ENCODE results near the gene RARA. TPM values are rescaled to one million over a fixed set of nuclear protein-coding genes. Genes with fewer than 3 reads are reported as not detected.

Gene RARA
- total and polyA plus RNA-seq, 8 donors, result 11.2 to 40.8 (median 19.4) TPM

DNA sequence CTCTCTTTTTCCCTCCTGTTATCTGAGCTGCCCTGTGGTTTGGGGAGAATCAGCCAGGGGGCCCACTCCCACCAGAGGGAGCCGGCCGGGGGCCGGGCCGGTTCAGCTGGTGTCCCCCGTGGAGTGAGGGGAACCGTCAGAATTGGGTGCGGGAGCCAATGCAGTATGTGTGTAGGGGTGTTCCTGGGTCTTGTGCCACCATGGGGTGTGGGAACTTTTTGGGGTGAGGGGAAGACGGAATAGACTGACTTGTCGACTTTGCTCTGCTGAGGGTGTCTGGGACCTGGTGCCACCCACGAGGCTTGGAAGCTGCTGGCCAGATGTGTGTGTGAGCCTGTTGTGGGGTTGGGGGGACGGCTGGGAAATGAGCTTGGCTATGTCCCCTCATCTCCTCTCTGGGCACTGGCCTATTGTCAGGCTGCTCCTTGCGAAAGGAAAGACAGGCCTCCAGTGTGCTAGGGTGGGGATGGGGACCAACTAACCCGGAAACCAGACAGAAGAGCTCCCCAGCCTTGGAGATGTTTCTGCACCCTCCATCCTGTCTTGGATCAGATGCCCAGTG lies 9.9 kb downstream of the RARA start:
- no peaks in the 10 kb centered on the region for H3K9me3 ChIP-seq
- peak in 1 of 2 donors; percentile 37 for DNase-seq
- peaks cover 87 to 96% (median 94%) of the 10 kb centered on the region in 4 donors for H3K4me1 ChIP-seq
- H3K27me3 ChIP-seq, result no peaks in the 10 kb centered on the region
- 3 to 5% (median 4%) methylated on average over 13 of the region's 13 CpGs for WGBS, 5 donors
- H3K27ac ChIP-seq, result peak overlapping the region; percentile 5 to 98 (median 93)
- H3K36me3 ChIP-seq, result no peaks in the 10 kb centered on the region
- TF ChIP-seq POLR2AphosphoS5 (IDR thresholded peaks at IDR 0.05) (no peak), EP300 (IDR thresholded peaks at IDR 0.05) (no peak)
- TF ChIP-seq, protein P1, sequence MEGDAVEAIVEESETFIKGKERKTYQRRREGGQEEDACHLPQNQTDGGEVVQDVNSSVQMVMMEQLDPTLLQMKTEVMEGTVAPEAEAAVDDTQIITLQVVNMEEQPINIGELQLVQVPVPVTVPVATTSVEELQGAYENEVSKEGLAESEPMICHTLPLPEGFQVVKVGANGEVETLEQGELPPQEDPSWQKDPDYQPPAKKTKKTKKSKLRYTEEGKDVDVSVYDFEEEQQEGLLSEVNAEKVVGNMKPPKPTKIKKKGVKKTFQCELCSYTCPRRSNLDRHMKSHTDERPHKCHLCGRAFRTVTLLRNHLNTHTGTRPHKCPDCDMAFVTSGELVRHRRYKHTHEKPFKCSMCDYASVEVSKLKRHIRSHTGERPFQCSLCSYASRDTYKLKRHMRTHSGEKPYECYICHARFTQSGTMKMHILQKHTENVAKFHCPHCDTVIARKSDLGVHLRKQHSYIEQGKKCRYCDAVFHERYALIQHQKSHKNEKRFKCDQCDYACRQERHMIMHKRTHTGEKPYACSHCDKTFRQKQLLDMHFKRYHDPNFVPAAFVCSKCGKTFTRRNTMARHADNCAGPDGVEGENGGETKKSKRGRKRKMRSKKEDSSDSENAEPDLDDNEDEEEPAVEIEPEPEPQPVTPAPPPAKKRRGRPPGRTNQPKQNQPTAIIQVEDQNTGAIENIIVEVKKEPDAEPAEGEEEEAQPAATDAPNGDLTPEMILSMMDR (IDR thresholded peaks at IDR 0.05), result peak in 1 of 7 experiments; percentile 6
- intact Hi-C loops (cut with DNase I; ENCODE audit: low total_unique reads), result no loop called here
- H3K4me3 ChIP-seq, result peak overlapping the region; percentile 81 to 99 (median 94)

DNA sequence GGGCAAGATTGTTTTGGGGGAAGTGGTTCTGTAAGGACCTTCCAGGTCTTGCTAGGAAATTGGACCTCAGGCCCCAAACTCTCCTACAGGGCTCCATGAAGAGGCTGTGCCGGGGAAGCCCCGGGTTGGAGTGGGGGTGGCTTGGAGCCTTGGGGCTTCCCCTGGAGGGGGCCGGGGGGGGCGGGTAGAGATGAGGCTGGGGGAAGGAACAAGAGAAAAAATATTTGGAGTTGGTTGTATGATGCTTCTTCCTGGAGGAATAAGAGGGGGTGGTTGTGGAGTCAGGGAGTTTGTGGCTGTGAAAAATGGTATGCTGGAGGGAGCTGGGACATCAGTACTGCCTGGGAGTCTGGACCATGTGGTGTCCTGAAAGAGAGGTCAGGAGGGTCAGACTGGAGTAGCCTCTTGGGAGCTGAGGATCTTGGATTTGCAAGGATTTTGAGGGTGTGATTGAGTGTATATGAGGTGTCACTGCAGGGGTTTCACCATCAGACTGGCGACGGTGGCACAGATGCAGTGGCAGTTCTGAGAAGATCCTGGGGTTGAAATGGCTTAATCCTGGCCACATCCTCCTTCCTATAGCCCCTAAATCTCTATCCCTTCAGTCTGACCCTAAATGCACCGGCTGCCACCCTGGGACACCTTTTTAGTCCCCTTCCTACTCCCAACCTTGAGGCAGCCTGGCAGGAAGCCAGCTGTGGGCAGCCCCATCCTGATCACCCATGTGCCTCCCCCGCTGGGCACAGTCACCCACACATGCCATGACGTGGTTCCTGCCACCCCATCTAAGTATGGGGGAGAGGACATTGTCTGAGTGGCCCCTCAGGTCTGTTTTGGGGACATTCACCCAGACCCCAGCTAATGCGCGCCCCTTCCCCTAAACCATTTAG lies 10.9 kb downstream of the RARA start:
- no peak for TF ChIP-seq POLR2AphosphoS5 (IDR thresholded peaks at IDR 0.05)
- TF ChIP-seq EP300 (IDR thresholded peaks at IDR 0.05), result no peak
- TF ChIP-seq POLR2A (IDR thresholded peaks at IDR 0.05), result no peak
- TF ChIP-seq, protein P1 (IDR thresholded peaks at IDR 0.05), result no peak
- WGBS, 5 donors, result 45 to 55% (median 52%) methylated on average over 11 of the region's 11 CpGs
- Histone ChIP-seq H3K36me3 (no peaks in the 10 kb centered on the region), H3K27ac (peak overlapping the region; percentile 70 to 98 (median 93)), H3K27me3 (no peaks in the 10 kb centered on the region), H3K4me1 (peaks cover 87 to 96% (median 94%) of the 10 kb centered on the region in 4 donors), H3K9me3 (no peaks in the 10 kb centered on the region), H3K4me3 (peak overlapping the region; percentile 81 to 99 (median 94))
- intact Hi-C loops (cut with DNase I; ENCODE audit: low total_unique reads), result no loop called here
- DNase-seq, result peak; percentile 50 to 59

DNA sequence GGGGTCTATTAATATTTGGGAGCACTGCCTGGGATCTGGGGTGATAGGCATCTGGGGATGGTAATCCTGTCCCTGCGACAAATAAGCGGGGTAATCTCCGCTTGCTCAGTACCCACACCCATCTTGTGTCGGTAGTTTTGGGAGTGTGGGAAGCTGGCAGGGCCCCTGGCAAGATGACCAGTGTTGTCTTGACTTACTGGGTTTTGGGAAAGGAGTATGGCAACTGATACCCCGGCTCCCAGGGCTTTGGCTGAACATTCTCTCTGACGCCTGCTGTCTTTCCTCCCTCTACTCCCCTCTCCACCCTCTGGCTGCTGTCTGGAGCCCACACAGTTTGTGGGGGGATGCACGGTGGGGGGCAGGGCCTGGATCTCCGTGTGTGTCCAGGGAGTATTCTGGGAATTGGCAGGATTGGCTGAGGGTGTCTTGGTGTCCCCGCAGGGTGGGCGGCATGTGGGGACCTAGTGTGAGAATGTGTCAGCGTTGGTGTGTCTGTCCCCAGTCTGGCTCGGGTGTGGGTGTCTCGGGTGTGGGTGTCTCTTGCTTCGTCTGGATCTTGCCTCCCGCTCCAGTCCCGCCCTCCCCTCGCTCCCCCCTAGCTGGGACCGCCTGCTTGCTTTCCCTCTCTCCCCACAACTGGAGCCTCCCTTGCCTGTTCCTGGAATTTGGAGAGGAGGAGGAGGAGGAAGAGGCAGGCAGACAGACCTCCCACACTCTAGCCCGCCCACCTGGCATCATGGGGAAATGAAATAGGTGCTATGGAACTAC lies 12.0 kb downstream of the RARA start:
- WGBS, 5 donors, result 26 to 47% (median 39%) methylated on average over 19 of the region's 19 CpGs
- H3K36me3 ChIP-seq, result no peaks in the 10 kb centered on the region
- no peaks in the 10 kb centered on the region for H3K27me3 ChIP-seq
- no peaks in the 10 kb centered on the region for H3K9me3 ChIP-seq
- H3K4me3 ChIP-seq, result peak overlapping the region; percentile 34 to 96 (median 87)
- H3K4me1 ChIP-seq, result peaks cover 93 to 96% (median 94%) of the 10 kb centered on the region in 4 donors
- TF ChIP-seq POLR2A (IDR thresholded peaks at IDR 0.05) (no peak), POLR2AphosphoS5 (IDR thresholded peaks at IDR 0.05) (peak in 1 of 3 donors; percentile 29)
- DNase-seq, result peak in 1 of 2 donors; percentile 90
- intact Hi-C loops (cut with DNase I; ENCODE audit: low total_unique reads), result no loop called here
- peak overlapping the region; percentile 70 to 98 (median 93) for H3K27ac ChIP-seq

DNA sequence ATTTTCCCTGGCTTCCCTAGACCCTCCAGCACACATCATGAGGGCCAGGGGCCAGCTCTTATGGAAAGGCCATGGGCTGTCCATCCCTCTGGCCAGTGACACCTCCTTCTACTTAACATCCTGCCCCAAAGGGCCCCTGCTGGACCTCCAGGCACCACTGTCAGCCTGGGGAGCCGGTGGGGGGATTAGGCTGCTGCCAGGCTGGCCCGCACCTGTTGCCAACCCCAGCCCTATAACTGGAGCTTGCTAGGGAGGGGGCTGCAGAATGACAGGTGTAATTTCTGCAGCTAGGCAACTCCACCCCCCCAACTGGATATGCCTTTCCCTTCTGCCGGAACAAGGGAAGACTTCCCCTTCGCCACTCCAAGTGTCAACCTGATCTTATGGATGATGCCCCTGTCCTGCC lies 12.5 kb downstream of the RARA start:
- DNase-seq, result no peak
- Histone ChIP-seq H3K27me3 (no peaks in the 10 kb centered on the region), H3K27ac (peak overlapping the region; percentile 70 to 98 (median 93)), H3K4me1 (peaks cover 93 to 96% (median 94%) of the 10 kb centered on the region in 4 donors), H3K9me3 (no peaks in the 10 kb centered on the region), H3K4me3 (peak overlapping the region; percentile 34 to 96 (median 87)), H3K36me3 (no peaks in the 10 kb centered on the region)
- 42 to 66% (median 58%) methylated on average over 3 to 4 of the region's 4 CpGs for WGBS, 5 donors
- TF ChIP-seq EP300 (IDR thresholded peaks at IDR 0.05) (no peak), POLR2AphosphoS5 (IDR thresholded peaks at IDR 0.05) (no peak), POLR2A (IDR thresholded peaks at IDR 0.05) (no peak)
- TF ChIP-seq, protein P1 (IDR thresholded peaks at IDR 0.05), result no peak
- intact Hi-C loops (cut with DNase I; ENCODE audit: low total_unique reads), result no loop called here

Measured in stomach (tissue), 9 donors.